Osteoblast (primary cell): ENCODE data around the gene AHNAK2. TPM values are rescaled to one million over a fixed set of nuclear protein-coding genes. Genes with fewer than 3 reads are reported as not detected.

Source experiments
- DNase-seq: peaks from one replicate; pipeline ENCODE4 v3.0.0; 2011; ENCODE audit warnings: low spot score, mixed read lengths; ENCODE audit not compliant: insufficient read length; ENCODE audit errors: missing footprints
- H2AFZ ChIP-seq: 2 replicates; pipeline ENCODE4 v1.6.0; 2011; ENCODE audit warnings: mild to moderate bottlenecking, low read length
- H3K27ac ChIP-seq: 2 replicates; pipeline ENCODE4 v1.5.1; 2011; ENCODE audit warnings: mild to moderate bottlenecking, low read depth, low read length, moderate library complexity
- H3K27me3 ChIP-seq: 2 replicates; pipeline ENCODE4 v1.6.0; 2012; ENCODE audit warnings: mild to moderate bottlenecking, control low read depth, inconsistent platforms, low read length, moderate library complexity; ENCODE audit not compliant: insufficient read depth
- H3K36me3 ChIP-seq: 2 replicates; pipeline ENCODE4 v1.5.1; 2011; ENCODE audit warnings: mild to moderate bottlenecking, low read length, control low read depth, moderate library complexity; ENCODE audit not compliant: insufficient read depth
- H3K4me1 ChIP-seq: 2 replicates; pipeline ENCODE4 v1.5.1; 2011; ENCODE audit warnings: mild to moderate bottlenecking, low read length, control low read depth, moderate library complexity; ENCODE audit not compliant: insufficient read depth
- H3K4me2 ChIP-seq: 2 replicates; pipeline ENCODE4 v1.6.0; 2011; ENCODE audit warnings: mild to moderate bottlenecking, low read length; ENCODE audit not compliant: insufficient read depth
- H3K4me3 ChIP-seq: fragments of 200-600 bp; sonication (generic); 3 replicates; pipeline ENCODE4 v1.5.1; 2012; ENCODE audit warnings: mild to moderate bottlenecking, low read length, inconsistent platforms; ENCODE audit not compliant: insufficient read depth
- H3K79me2 ChIP-seq: 2 replicates; pipeline ENCODE4 v1.6.0; 2012; ENCODE audit warnings: mild to moderate bottlenecking, low read length, control low read depth, inconsistent platforms; ENCODE audit not compliant: insufficient read depth
- H3K9me3 ChIP-seq: 2 replicates; pipeline ENCODE4 v1.5.1; 2011; ENCODE audit warnings: low read depth, low read length, control low read depth
- H4K20me1 ChIP-seq: 2 replicates; pipeline ENCODE4 v1.6.0; 2012; ENCODE audit warnings: mild to moderate bottlenecking, low read length, control low read depth; ENCODE audit not compliant: insufficient read depth
- total RNA-seq: library from RNA; depleted of rRNA; stranded (reverse); fragments of >200 nt; gene quantifications from 2 replicates; pipeline ENCODE4 v1.2.3, GENCODE V29; 2012
- TF ChIP-seq, protein P1 (sequence below): IDR thresholded peaks from 2 replicates; pipeline ENCODE4 v1.5.1; 2011; ENCODE audit warnings: mild to moderate bottlenecking, low read depth, low read length, moderate library complexity; ENCODE audit errors: extremely low read depth

AHNAK2 gene
- total RNA-seq, 1 donor = 30.8 TPM

GRCh38 chr14:104968541-104969401 is 9.4 kb downstream of the AHNAK2 start:
- Histone ChIP-seq H3K79me2 (peaks cover 2% of the 10 kb centered on the region), H3K4me3 (peak overlapping the region; percentile 69), H3K4me2 (peak overlapping the region; percentile 82), H4K20me1 (no peaks in the 10 kb centered on the region), H3K36me3 (no peaks in the 10 kb centered on the region), H3K27me3 (no peaks in the 10 kb centered on the region), H2AFZ (no peak overlapping the region), H3K4me1 (peaks cover 35% of the 10 kb centered on the region), H3K27ac (no peak overlapping the region), H3K9me3 (no peaks in the 10 kb centered on the region)
- TF ChIP-seq, protein P1, sequence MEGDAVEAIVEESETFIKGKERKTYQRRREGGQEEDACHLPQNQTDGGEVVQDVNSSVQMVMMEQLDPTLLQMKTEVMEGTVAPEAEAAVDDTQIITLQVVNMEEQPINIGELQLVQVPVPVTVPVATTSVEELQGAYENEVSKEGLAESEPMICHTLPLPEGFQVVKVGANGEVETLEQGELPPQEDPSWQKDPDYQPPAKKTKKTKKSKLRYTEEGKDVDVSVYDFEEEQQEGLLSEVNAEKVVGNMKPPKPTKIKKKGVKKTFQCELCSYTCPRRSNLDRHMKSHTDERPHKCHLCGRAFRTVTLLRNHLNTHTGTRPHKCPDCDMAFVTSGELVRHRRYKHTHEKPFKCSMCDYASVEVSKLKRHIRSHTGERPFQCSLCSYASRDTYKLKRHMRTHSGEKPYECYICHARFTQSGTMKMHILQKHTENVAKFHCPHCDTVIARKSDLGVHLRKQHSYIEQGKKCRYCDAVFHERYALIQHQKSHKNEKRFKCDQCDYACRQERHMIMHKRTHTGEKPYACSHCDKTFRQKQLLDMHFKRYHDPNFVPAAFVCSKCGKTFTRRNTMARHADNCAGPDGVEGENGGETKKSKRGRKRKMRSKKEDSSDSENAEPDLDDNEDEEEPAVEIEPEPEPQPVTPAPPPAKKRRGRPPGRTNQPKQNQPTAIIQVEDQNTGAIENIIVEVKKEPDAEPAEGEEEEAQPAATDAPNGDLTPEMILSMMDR = peak; percentile 40
- DNase-seq = peak; percentile 94

DNA sequence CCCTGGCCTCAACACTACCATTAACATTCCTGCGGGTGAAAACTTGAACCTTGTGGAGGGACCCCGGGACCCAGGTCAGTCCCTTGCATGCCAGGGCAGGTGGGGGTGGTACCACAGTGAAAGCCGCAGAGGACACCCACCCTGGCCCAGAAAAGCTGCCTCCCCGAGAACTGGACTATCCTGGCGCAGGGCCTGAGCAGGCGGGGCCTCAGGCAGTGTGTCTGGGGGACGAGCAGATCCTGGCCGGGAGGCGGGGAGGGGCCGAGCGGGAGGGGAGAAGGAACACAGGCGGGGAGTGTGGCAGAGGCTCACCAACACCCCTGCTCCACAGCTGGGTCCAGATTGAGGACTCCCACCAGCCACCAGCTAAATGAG is 10.0 kb downstream of the AHNAK2 start:
- no peak overlapping the region for H3K27ac ChIP-seq
- no peaks in the 10 kb centered on the region for H3K36me3 ChIP-seq
- peak; percentile 96 for DNase-seq
- TF ChIP-seq, protein P1 = no peak
- no peaks in the 10 kb centered on the region for H3K9me3 ChIP-seq
- H3K4me2 ChIP-seq = peak overlapping the region; percentile 82
- H3K4me3 ChIP-seq = peak overlapping the region; percentile 69
- peaks cover 29% of the 10 kb centered on the region for H3K4me1 ChIP-seq
- peaks cover 2% of the 10 kb centered on the region for H3K79me2 ChIP-seq
- H4K20me1 ChIP-seq = no peaks in the 10 kb centered on the region
- no peak overlapping the region for H2AFZ ChIP-seq
- no peaks in the 10 kb centered on the region for H3K27me3 ChIP-seq

GRCh38 chr14:104967386-104968152 is 10.6 kb downstream of the AHNAK2 start:
- Histone ChIP-seq H3K79me2 (peaks cover 4% of the 10 kb centered on the region), H3K4me1 (peaks cover 23% of the 10 kb centered on the region), H4K20me1 (no peaks in the 10 kb centered on the region), H3K9me3 (no peaks in the 10 kb centered on the region), H3K27ac (no peak overlapping the region), H3K4me2 (peak overlapping the region; percentile 82), H3K4me3 (peak overlapping the region; percentile 69), H3K36me3 (no peaks in the 10 kb centered on the region), H2AFZ (peak overlapping the region; percentile 77), H3K27me3 (no peaks in the 10 kb centered on the region)
- DNase-seq = peak; percentile 91
- TF ChIP-seq, protein P1 = no peak

GRCh38 chr14:104966981-104967385 is 11.2 kb downstream of the AHNAK2 start:
- Histone ChIP-seq H3K4me3 (no peak overlapping the region), H3K79me2 (peaks cover 4% of the 10 kb centered on the region), H3K9me3 (no peaks in the 10 kb centered on the region), H2AFZ (no peak overlapping the region), H4K20me1 (no peaks in the 10 kb centered on the region), H3K4me2 (no peak overlapping the region), H3K36me3 (no peaks in the 10 kb centered on the region), H3K4me1 (peaks cover 20% of the 10 kb centered on the region), H3K27ac (no peak overlapping the region), H3K27me3 (no peaks in the 10 kb centered on the region)
- TF ChIP-seq, protein P1 = no peak
- peak; percentile 22 for DNase-seq
